Lower lobe of right lung (tissue), 2 donors: ENCODE results near the gene FOXP1. TPM values are rescaled to one million over a fixed set of nuclear protein-coding genes. Genes with fewer than 3 reads are reported as not detected.

Source experiments
- ATAC-seq, 2 donors: fragments of 200-7000 bp; cut with Tn5 transposase; one replicate each; pipeline ENCODE4 v1.9.1; 2020 to 2022; ENCODE audit warnings: mild to moderate bottlenecking in 2 of 2, moderate library complexity in 2 of 2
- DNase-seq: peaks from one replicate; pipeline ENCODE4 v3.0.0-alpha.2; 2020
- H3K27ac ChIP-seq: fragments of 200-600 bp; one replicate; pipeline ENCODE4 v1.8.0; 2022
- H3K27me3 ChIP-seq: fragments of 200-600 bp; one replicate; pipeline ENCODE4 v1.8.0; 2022; ENCODE audit warnings: low read depth
- H3K36me3 ChIP-seq: fragments of 200-600 bp; one replicate; pipeline ENCODE4 v1.8.0; 2022; ENCODE audit warnings: mild to moderate bottlenecking
- H3K4me1 ChIP-seq: fragments of 200-600 bp; one replicate; pipeline ENCODE4 v1.8.0; 2022
- H3K4me3 ChIP-seq: fragments of 200-600 bp; one replicate; pipeline ENCODE4 v1.8.0; 2022; ENCODE audit warnings: mild to moderate bottlenecking
- H3K9me3 ChIP-seq: fragments of 200-600 bp; one replicate; pipeline ENCODE4 v1.8.0; 2022
- intact Hi-C: fragments of 100-400 bp; cut with DNase I; formaldehyde crosslinking; loops from one replicate; pipeline ENCODE4 v1.11.0; 2022
- total RNA-seq: library from RNA; stranded (reverse); fragmentation: NEBNext Ultra II Directional; extraction: Animal tissue kit (Norgen Biotek cat#: 25700); gene quantifications from one replicate; pipeline ENCODE4 v1.2.1, GENCODE V29; 2021
- TF ChIP-seq, protein P1 (sequence below): fragments of 200-600 bp; IDR thresholded peaks from one replicate; pipeline ENCODE4 v1.8.0; 2022; ENCODE audit warnings: antibody characterized with exemption, mild to moderate bottlenecking
- donor health status: DM: no; HTN: yes; CAD: no; lungs with severe emphysema.

Gene FOXP1
- total RNA-seq, 1 donor from 2014 or later = 138 TPM

DNA sequence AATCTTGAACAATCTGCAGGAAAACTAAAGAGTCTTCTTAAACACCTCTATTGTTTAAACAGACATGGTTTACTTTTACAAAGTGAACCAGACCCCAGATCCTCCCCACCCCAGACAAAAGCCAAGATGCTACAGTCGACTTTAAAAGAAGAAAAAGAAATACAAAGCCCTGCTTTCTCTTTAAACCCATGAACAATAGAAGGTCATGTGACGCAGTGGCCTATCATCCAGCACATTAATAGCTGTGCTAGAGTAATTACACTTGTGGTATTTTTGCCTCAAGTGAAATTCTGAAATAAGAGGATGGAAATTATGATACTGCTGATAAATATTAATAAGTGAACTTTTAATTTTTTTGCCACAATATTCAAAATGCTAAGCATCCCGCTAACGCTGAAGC is 613.4 kb downstream of the FOXP1 start:
- peaks cover 96% of the 10 kb centered on the region for H3K36me3 ChIP-seq
- intact Hi-C loops = no loop called here
- H3K9me3 ChIP-seq = no peaks in the 10 kb centered on the region
- DNase-seq = no peak
- peaks cover 5% of the 10 kb centered on the region for H3K4me1 ChIP-seq
- ATAC-seq = no peak
- TF ChIP-seq, protein P1, sequence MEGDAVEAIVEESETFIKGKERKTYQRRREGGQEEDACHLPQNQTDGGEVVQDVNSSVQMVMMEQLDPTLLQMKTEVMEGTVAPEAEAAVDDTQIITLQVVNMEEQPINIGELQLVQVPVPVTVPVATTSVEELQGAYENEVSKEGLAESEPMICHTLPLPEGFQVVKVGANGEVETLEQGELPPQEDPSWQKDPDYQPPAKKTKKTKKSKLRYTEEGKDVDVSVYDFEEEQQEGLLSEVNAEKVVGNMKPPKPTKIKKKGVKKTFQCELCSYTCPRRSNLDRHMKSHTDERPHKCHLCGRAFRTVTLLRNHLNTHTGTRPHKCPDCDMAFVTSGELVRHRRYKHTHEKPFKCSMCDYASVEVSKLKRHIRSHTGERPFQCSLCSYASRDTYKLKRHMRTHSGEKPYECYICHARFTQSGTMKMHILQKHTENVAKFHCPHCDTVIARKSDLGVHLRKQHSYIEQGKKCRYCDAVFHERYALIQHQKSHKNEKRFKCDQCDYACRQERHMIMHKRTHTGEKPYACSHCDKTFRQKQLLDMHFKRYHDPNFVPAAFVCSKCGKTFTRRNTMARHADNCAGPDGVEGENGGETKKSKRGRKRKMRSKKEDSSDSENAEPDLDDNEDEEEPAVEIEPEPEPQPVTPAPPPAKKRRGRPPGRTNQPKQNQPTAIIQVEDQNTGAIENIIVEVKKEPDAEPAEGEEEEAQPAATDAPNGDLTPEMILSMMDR = no peak
- H3K4me3 ChIP-seq = no peak overlapping the region
- no peaks in the 10 kb centered on the region for H3K27me3 ChIP-seq
- H3K27ac ChIP-seq = no peak overlapping the region

DNA sequence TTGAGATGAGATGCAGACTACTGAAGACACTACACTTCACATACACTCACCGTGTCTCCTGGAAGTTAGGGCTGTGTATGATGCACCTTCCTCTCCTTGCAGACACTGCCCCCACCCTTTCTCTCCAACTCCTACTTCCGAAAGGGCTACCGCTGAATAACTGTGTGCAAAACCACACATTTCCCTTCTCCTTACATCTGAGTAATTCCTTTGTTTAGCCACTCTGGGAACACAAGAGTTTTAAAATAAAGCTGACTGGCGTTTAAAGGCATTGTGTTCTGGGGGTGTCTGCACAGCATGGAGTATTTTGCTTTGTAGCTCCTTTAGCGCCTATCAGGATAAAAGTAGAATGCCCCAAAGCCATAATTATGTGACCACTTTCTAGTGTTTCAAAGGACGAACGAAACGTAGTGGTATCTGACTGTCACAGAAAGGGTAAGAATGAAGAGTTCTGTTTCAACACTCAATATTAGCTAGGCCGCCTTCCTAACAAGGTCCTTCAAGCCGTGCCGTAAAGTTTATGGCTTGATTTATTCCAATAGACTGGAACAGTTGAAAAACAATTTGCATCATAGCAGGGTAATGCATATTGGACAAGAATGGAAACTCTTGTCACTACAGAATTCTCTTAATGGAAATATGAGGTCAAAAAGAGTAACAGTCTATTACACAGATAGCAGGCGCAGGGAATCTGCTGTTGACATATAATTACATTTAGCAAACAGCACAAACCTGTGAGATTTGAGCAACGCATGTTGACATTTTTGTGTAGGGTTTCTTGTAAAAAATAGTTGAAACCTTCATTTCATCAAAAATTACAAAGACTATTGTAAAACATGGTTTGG is 619.9 kb downstream of the FOXP1 start:
- Histone ChIP-seq H3K4me3 (no peak overlapping the region), H3K9me3 (no peaks in the 10 kb centered on the region), H3K4me1 (no peaks in the 10 kb centered on the region), H3K27ac (no peak overlapping the region), H3K27me3 (no peaks in the 10 kb centered on the region), H3K36me3 (peaks cover 98% of the 10 kb centered on the region)
- DNase-seq = no peak
- intact Hi-C loops = no loop called here
- TF ChIP-seq, protein P1 = no peak
- no peak for ATAC-seq

DNA sequence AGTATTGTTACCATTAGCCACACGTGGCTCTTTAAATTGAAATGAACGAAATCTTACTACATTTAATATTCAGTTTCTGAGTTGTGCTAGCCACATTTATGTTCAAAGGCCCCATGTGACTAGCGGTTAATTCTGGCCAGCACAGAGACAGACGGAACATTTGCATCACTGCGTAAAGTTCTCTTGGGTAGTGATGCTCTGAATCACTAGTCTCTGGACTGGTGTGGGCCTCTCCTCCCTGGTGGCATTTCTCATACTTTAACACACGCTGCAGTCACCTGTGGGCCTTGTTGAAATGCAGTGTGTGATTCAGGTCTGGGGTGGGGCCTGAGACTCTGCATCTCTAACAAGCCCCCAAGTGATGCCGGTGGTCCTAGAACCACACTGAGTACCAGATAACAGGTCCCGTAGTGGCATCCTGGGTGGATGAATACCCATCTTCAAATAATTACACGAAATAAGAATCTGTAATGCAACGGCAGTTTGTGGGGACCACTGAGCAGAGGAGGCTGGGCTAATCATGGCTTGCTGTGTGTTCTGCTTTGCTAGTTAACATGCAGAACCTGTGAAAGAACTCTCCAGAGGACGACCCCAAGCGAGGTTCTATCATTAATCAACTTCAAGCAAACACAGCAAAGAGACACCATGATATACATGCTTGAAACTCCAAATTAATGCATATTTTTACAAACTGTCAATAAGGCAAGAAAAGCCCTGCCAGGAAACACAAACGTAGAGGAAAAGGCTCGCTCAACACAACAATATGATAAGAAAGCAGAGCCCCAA is 623.8 kb downstream of the FOXP1 start:
- H3K9me3 ChIP-seq = no peaks in the 10 kb centered on the region
- DNase-seq (no peak), ATAC-seq (no peak)
- H3K27me3 ChIP-seq = no peaks in the 10 kb centered on the region
- H3K27ac ChIP-seq = no peak overlapping the region
- TF ChIP-seq, protein P1 = no peak
- no peaks in the 10 kb centered on the region for H3K4me1 ChIP-seq
- no peak overlapping the region for H3K4me3 ChIP-seq
- intact Hi-C loops = no loop called here
- H3K36me3 ChIP-seq = peaks cover 76% of the 10 kb centered on the region

DNA sequence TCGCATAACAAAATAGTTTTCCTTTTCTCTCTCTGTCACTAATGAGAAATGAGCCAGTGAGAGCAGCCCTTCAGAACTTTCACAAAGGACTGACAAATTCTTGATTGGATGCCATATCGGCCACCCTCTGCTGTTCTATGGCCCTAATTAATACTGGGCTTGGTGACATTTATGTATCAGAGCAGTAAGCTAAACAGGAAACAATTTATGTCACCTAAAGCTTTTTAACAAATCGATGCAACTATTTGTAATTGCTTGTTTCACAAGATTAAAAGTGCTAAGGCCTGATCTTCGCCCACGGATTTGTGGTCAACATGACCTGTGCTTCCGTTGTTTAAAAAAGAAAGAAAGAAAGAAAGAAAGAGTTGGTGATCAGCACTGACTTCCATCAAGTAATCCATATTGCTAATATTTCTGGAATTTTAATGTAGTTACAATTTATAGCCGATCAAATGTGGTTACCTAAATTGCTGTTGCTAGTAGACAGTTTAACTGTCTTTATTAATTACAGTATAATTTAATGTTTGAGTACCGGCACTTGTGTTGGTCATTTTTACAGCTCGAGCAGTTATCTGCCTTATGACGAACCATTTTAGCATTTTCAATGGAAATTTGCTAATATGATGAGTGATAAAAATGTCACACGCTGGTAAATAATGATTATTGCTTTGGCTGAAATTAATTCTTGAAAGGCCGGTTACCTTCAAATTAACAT is 631.3 kb downstream of the FOXP1 start:
- H3K27ac ChIP-seq = no peak overlapping the region
- peaks cover under 1% of the 10 kb centered on the region for H3K36me3 ChIP-seq
- DNase-seq (no peak), ATAC-seq (no peak)
- no peaks in the 10 kb centered on the region for H3K4me1 ChIP-seq
- no peaks in the 10 kb centered on the region for H3K9me3 ChIP-seq
- intact Hi-C loops = no loop called here
- TF ChIP-seq, protein P1 = no peak
- H3K4me3 ChIP-seq = no peak overlapping the region
- H3K27me3 ChIP-seq = no peaks in the 10 kb centered on the region

DNA sequence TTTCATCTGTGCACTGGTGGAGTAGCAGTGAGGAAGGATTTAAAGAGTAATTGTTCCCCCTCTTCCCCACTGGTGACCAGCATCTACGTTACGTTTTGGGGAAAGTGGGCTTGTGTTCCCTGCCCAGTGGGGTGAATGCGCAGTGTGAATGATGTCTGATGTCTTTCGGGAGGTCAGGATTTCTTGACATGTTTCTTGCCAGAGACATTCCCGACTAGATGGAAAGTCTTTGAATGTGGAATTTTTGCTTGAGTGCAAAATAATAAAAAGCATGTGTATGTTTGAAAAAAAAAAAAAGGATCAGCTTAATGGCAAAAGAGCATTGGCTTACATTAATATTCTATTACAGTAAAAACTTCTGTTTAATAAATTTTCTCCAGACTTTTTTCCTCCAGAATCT is 632.2 kb downstream of the FOXP1 start:
- no peak overlapping the region for H3K27ac ChIP-seq
- no peaks in the 10 kb centered on the region for H3K4me1 ChIP-seq
- no peak for ATAC-seq
- TF ChIP-seq, protein P1 = no peak
- no peaks in the 10 kb centered on the region for H3K36me3 ChIP-seq
- H3K27me3 ChIP-seq = no peaks in the 10 kb centered on the region
- no peak overlapping the region for H3K4me3 ChIP-seq
- intact Hi-C loops = no loop called here
- DNase-seq = no peak
- H3K9me3 ChIP-seq = no peaks in the 10 kb centered on the region
